ENCODE results near the gene NACAD.

NACAD gene, protein sequence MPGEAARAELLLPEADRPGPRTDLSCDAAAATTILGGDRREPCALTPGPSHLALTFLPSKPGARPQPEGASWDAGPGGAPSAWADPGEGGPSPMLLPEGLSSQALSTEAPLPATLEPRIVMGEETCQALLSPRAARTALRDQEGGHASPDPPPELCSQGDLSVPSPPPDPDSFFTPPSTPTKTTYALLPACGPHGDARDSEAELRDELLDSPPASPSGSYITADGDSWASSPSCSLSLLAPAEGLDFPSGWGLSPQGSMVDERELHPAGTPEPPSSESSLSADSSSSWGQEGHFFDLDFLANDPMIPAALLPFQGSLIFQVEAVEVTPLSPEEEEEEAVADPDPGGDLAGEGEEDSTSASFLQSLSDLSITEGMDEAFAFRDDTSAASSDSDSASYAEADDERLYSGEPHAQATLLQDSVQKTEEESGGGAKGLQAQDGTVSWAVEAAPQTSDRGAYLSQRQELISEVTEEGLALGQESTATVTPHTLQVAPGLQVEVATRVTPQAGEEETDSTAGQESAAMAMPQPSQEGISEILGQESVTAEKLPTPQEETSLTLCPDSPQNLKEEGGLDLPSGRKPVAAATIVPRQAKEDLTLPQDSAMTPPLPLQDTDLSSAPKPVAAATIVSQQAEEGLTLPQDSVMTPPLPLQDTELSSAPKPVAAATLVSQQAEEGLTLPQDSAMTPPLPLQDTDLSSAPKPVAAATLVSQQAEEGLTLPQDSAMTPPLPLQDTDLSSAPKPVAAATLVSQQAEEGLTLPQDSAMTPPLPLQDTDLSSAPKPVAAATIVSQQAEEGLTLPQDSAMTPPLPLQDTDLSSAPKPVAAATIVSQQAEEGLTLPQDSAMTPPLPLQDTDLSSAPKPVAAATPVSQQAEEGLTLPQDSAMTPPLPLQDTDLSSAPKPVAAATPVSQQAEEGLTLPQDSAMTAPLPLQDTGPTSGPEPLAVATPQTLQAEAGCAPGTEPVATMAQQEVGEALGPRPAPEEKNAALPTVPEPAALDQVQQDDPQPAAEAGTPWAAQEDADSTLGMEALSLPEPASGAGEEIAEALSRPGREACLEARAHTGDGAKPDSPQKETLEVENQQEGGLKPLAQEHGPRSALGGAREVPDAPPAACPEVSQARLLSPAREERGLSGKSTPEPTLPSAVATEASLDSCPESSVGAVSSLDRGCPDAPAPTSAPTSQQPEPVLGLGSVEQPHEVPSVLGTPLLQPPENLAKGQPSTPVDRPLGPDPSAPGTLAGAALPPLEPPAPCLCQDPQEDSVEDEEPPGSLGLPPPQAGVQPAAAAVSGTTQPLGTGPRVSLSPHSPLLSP (N-terminal part only)

DNA sequence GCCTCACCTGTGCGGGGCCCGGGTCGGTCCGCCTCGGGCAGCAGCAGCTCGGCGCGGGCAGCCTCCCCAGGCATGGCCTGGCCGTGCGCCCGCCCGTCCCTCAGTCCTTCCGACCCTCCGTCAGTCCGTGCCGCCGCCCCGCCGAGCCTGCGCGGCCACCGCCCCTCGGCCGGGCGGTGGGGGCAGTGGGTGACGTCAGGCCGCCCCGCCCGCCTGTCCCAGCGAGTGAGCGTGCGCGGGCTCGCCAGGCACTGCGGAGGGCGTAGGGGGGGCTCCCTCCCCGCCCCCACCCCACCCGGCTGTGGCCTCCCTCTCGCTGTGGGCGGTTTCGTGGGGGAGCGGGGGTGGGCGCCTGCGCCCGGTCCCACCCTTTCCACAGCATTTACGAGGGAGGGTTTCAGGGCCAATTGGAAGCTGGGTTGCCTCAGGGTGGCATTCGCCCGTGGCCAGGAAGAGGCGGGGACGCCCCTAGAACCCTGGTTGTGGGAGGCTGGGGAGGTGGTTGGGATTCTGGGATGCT is at the start of gene NACAD:
Gene NACAD, minus strand, starts transcription at position 149 of the 520 bp plus-strand sequence. Its CDS starts 75 bp downstream, at position 74.
- H3K36me3 ChIP-seq (ENCODE audit: control insufficient read depth in 2 of 2, insufficient read depth in 1 of 2, low read length in 2 of 2): no peaks in the 10 kb centered on the region
- H3K4me3 ChIP-seq (ENCODE audit: low read depth, low read length): peak within 1 kb of the TSS; percentile 38
- no peak within 1 kb of the TSS for H3K27ac ChIP-seq (ENCODE audit: extremely low read depth, low read depth, low read length)
- H3K9me3 ChIP-seq (ENCODE audit: control insufficient read depth, insufficient read depth, low read depth, low read length): no peaks in the 10 kb centered on the region
- H3K4me1 ChIP-seq (ENCODE audit: control insufficient read depth, insufficient read depth, low read length): peaks cover 8% of the 10 kb centered on the region
- ChIA-PET CTCF (interaction anchor here (0.6 to 0.9 kb wide), 2 partner anchors 18 to 882 kb away, joined by 3 read pairs; no protein-coding TSS in a partner anchor), POLR2A (interaction anchor here (0.5 to 1.2 kb wide), 5 partner anchors 88 to 589 kb away, joined by 3 to 5 read pairs (median 4); partner anchors contain the start of genes CCM2 and PURB)
- TF ChIP-seq ZNF664 (tag by site-specific recombination; IDR thresholded peaks at IDR 0.05): no peak
- 0 out of 2 replicates have a peak, but pooled peaks have one; percentile 64 for TF ChIP-seq KLF7 (tag by site-specific recombination; IDR thresholded peaks at IDR 0.05; ENCODE audit: borderline replicate concordance)
- TF ChIP-seq ZNF169 (tag by site-specific recombination; IDR thresholded peaks at IDR 0.05): no peak
- TF ChIP-seq GLIS1 (tag by site-specific recombination; IDR thresholded peaks at IDR 0.05): peak; percentile 58; the same call in 1 of the 2 replicates
- no peak for TF ChIP-seq ZNF777 (tag by site-specific recombination; IDR thresholded peaks at IDR 0.05; ENCODE audit: borderline replicate concordance)
- TF ChIP-seq, protein P1, sequence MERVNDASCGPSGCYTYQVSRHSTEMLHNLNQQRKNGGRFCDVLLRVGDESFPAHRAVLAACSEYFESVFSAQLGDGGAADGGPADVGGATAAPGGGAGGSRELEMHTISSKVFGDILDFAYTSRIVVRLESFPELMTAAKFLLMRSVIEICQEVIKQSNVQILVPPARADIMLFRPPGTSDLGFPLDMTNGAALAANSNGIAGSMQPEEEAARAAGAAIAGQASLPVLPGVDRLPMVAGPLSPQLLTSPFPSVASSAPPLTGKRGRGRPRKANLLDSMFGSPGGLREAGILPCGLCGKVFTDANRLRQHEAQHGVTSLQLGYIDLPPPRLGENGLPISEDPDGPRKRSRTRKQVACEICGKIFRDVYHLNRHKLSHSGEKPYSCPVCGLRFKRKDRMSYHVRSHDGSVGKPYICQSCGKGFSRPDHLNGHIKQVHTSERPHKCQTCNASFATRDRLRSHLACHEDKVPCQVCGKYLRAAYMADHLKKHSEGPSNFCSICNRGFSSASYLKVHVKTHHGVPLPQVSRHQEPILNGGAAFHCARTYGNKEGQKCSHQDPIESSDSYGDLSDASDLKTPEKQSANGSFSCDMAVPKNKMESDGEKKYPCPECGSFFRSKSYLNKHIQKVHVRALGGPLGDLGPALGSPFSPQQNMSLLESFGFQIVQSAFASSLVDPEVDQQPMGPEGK (tag by site-specific recombination; IDR thresholded peaks at IDR 0.05): peak; percentile 73
- no peak for TF ChIP-seq ZNF37A (tag by site-specific recombination; IDR thresholded peaks at IDR 0.05)
- TF ChIP-seq ZNF521 (tag by site-specific recombination; IDR thresholded peaks at IDR 0.05): no peak
- 0 out of 2 replicates have a peak, but pooled peaks have one; percentile 16 for TF ChIP-seq ZNF2 (tag by site-specific recombination; IDR thresholded peaks at IDR 0.05)
- TF ChIP-seq ZNF785 (tag by site-specific recombination; IDR thresholded peaks at IDR 0.05): no peak
- no peak for TF ChIP-seq ZNF433 (tag by site-specific recombination; IDR thresholded peaks at IDR 0.05; ENCODE audit: low read depth)
- TF ChIP-seq SETDB1 (IDR thresholded peaks at IDR 0.05; ENCODE audit: insufficient read length, low read length): no peak
- no peak for TF ChIP-seq ZNF843 (tag by site-specific recombination; IDR thresholded peaks at IDR 0.05)
- TF ChIP-seq, protein P2, sequence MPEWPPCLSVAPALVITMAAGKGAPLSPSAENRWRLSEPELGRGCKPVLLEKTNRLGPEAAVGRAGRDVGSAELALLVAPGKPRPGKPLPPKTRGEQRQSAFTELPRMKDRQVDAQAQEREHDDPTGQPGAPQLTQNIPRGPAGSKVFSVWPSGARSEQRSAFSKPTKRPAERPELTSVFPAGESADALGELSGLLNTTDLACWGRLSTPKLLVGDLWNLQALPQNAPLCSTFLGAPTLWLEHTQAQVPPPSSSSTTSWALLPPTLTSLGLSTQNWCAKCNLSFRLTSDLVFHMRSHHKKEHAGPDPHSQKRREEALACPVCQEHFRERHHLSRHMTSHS (tag by site-specific recombination; IDR thresholded peaks at IDR 0.05): no peak
- TF ChIP-seq ZNF157 (tag by site-specific recombination; IDR thresholded peaks at IDR 0.05): no peak
- TF ChIP-seq, protein P3, sequence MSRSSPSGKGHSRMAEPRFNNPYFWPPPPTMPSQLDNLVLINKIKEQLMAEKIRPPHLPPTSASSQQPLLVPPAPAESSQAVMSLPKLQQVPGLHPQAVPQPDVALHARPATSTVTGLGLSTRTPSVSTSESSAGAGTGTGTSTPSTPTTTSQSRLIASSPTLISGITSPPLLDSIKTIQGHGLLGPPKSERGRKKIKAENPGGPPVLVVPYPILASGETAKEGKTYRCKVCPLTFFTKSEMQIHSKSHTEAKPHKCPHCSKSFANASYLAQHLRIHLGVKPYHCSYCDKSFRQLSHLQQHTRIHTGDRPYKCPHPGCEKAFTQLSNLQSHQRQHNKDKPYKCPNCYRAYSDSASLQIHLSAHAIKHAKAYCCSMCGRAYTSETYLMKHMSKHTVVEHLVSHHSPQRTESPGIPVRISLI (tag by site-specific recombination; IDR thresholded peaks at IDR 0.05): no peak
- TF ChIP-seq, protein P4, sequence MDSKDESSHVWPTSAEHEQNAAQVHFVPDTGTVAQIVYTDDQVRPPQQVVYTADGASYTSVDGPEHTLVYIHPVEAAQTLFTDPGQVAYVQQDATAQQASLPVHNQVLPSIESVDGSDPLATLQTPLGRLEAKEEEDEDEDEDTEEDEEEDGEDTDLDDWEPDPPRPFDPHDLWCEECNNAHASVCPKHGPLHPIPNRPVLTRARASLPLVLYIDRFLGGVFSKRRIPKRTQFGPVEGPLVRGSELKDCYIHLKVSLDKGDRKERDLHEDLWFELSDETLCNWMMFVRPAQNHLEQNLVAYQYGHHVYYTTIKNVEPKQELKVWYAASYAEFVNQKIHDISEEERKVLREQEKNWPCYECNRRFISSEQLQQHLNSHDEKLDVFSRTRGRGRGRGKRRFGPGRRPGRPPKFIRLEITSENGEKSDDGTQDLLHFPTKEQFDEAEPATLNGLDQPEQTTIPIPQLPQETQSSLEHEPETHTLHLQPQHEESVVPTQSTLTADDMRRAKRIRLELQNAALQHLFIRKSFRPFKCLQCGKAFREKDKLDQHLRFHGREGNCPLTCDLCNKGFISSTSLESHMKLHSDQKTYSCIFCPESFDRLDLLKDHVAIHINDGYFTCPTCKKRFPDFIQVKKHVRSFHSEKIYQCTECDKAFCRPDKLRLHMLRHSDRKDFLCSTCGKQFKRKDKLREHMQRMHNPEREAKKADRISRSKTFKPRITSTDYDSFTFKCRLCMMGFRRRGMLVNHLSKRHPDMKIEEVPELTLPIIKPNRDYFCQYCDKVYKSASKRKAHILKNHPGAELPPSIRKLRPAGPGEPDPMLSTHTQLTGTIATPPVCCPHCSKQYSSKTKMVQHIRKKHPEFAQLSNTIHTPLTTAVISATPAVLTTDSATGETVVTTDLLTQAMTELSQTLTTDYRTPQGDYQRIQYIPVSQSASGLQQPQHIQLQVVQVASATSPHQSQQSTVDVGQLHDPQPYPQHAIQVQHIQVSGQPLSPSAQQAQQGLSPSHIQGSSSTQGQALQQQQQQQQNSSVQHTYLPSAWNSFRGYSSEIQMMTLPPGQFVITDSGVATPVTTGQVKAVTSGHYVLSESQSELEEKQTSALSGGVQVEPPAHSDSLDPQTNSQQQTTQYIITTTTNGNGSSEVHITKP (tag by site-specific recombination; IDR thresholded peaks at IDR 0.05): peak; percentile 45; the same call in 1 of the 2 replicates
- TF ChIP-seq ZEB2 (tag by site-specific recombination; IDR thresholded peaks at IDR 0.05): 0 out of 2 replicates have a peak, but pooled peaks have one; percentile 22
- no peak for TF ChIP-seq MZF1 (tag by site-specific recombination; IDR thresholded peaks at IDR 0.05; ENCODE audit: borderline replicate concordance)
- TF ChIP-seq, protein P5, sequence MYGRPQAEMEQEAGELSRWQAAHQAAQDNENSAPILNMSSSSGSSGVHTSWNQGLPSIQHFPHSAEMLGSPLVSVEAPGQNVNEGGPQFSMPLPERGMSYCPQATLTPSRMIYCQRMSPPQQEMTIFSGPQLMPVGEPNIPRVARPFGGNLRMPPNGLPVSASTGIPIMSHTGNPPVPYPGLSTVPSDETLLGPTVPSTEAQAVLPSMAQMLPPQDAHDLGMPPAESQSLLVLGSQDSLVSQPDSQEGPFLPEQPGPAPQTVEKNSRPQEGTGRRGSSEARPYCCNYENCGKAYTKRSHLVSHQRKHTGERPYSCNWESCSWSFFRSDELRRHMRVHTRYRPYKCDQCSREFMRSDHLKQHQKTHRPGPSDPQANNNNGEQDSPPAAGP (tag by site-specific recombination; IDR thresholded peaks at IDR 0.05): peak; percentile 50; the same call in 1 of the 2 replicates
- TF ChIP-seq ZNF791 (tag by site-specific recombination; IDR thresholded peaks at IDR 0.05): no peak
- TF ChIP-seq, protein P6, sequence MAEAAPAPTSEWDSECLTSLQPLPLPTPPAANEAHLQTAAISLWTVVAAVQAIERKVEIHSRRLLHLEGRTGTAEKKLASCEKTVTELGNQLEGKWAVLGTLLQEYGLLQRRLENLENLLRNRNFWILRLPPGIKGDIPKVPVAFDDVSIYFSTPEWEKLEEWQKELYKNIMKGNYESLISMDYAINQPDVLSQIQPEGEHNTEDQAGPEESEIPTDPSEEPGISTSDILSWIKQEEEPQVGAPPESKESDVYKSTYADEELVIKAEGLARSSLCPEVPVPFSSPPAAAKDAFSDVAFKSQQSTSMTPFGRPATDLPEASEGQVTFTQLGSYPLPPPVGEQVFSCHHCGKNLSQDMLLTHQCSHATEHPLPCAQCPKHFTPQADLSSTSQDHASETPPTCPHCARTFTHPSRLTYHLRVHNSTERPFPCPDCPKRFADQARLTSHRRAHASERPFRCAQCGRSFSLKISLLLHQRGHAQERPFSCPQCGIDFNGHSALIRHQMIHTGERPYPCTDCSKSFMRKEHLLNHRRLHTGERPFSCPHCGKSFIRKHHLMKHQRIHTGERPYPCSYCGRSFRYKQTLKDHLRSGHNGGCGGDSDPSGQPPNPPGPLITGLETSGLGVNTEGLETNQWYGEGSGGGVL (tag by site-specific recombination; IDR thresholded peaks at IDR 0.05): peak; percentile 97

All from HEK293 (cell line).